AG09319 (cell line): ENCODE data around the gene STAT5A.
A peak's percentile ranks its signal among the peaks of the same experiment; 100 is the strongest.

Experiments used
- DNase-seq: peaks from one replicate; pipeline ENCODE4 v3.0.0-alpha.2; 2010; ENCODE audit warnings: low read depth; ENCODE audit errors: extremely low read depth
- CTCF ChIP-seq: IDR thresholded peaks from 2 replicates; pipeline ENCODE4 v1.5.1; 2011; ENCODE audit warnings: low read depth, mild to moderate bottlenecking, inconsistent platforms, low read length, moderate library complexity

The STAT5A gene

DNA sequence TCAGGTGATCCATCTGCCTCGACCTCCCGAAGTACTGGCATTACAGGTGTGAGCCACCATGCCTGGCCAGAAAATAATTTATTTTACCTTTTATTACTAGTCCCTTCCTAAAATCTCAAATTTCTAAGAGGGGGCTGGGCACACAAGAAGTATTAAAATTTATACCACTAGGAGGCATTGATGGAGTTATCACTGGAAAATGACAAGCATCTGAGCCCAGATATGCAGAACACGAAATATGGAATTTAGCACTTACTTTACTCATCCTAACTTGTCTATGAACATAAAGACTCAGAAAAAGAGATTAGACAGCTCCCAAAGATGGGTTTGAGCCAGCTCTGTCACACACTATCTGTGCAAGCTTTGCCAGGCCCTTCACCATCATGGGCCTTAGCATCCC, 46.4 kb downstream of the STAT5A start:
- TF ChIP-seq CTCF = peak; percentile 8
- no peak for DNase-seq

DNA sequence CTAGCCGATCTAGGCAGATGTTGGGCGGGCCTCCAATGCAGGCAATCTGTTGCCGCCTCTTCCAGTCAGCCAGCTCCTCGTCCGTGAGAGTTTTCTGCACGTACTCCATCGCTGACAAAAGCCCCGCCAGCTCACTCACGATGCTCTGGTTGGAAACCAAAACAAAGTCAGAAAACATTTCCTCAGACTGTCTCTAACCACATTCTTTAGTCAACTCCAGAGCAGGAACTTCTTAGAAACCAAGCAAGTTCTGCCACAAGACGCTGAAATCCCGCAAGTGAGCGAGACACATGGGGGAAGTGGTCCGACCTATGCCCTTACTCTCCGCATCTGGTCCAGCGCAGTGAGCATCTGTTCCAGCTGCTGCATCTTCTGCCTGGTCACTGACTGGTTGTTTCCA, 49.1 kb downstream of the STAT5A start:
- DNase-seq = peak; percentile 90
- TF ChIP-seq CTCF = no peak

- DNase-seq = no peak
- no peak for TF ChIP-seq CTCF
Measured at GRCh38 chr17:42338427-42338985, 50.2 kb downstream of the STAT5A start.

DNA sequence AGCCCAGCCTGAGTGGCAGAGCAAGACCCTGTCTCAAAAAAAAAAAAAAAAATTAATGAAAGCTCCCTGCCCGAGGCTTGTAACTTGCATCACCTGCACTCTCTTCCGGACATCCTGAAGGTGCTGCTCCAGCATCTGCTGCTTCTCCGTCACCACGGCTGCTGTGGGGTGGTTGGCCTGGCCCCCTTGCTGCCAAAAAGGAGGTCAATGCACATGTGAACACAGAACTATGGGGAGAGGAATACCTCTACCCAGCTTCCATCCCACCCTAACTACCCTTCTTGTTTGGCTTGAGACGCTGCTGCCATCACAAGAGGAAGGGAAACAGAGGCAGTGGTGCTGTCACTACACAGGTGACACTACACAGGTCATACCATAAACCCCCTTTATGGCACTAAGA, 50.9 kb downstream of the STAT5A start:
- DNase-seq = no peak
- no peak for TF ChIP-seq CTCF

DNA sequence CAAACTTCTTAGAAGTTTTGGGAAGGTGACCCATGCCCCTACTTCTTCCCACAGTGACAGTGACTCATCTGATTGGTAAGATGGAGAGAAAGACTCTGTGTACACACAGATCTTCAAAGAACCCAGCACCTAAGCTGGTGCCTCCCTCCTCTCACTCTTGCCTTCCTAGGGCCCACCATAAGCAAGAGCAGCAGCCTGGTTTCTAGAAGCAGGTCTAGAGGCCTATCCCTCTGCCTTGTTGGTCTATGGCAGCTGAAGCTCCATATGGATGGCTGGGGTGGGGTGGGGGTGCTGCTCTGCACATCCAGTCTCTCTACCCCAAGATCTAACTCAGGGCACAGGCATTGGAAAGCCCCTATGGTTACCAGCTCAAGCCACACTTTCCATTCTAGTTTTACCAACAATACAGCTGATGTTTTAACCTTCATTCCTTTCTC, 52.4 kb downstream of the STAT5A start:
- DNase-seq = no peak

GRCh38 chr17:42341568-42341967, 53.3 kb downstream of the STAT5A start:
- no peak for DNase-seq
- TF ChIP-seq CTCF = no peak

More for the DNA sequence above, 52.4 kb downstream of the STAT5A start:
- TF ChIP-seq CTCF = no peak

DNA sequence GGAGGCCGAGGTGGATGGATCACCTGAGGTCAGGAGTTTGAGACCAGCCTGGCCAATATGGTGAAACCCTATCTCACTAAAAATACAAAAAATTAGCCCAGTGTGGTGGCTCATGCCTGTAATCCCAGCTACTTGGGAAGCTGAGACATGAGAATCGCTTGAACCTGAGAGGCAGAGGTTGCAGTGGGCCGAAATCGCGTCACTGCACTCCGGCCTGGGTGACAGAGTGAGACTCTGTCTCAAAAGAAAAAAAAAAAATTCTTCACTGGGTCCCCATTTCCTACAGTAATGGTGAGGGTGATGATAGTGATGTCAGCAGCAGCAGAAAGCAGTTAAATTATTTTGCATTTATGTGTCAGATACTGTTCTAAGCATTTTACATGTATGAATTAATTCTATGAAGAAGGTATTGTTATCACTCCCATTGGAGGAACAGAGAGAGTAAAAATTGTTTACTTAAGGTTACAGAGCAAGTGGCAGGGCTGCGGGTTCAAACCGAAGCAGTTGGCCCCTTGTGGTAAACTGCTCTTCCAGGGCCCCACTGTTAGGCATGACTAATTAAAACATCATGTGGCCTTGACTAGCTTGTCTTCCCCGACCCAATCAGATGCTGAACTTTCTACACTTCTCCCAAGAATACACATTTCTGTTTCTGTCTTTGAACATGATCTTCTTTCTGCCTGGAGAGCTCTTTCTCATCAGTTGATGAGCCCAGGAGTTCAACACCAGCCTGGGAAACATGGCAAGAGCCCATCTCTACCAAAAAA, 54.1 kb downstream of the STAT5A start:
- DNase-seq = no peak

More for the DNA sequence above, 54.1 kb downstream of the STAT5A start:
- TF ChIP-seq CTCF = no peak
